GM23338 (cell line): ENCODE results near the gene KCNAB2.

Experiments
- CREB1 ChIP-seq: fragments of 250-450 bp; sonication (Bioruptor Pico); IDR thresholded peaks from 2 replicates; pipeline ENCODE4 v1.5.0; 2020; ENCODE audit warnings: low read depth, mild to moderate bottlenecking, moderate library complexity
- EZH2 ChIP-seq: fragments of 200-600 bp; sonication (generic); IDR thresholded peaks from one replicate; pipeline ENCODE4 v1.8.0; 2017; ENCODE audit warnings: antibody characterized with exemption, mild to moderate bottlenecking, low read depth; ENCODE audit not compliant: unreplicated experiment
- EZH2phosphoT487 ChIP-seq: fragments of 200-600 bp; sonication (generic); IDR thresholded peaks from one replicate; pipeline ENCODE4 v1.8.1; 2018; ENCODE audit warnings: antibody characterized with exemption; ENCODE audit not compliant: unreplicated experiment
- JUNB ChIP-seq: IDR thresholded peaks from one replicate; pipeline ENCODE4 v1.6.1; 2016; ENCODE audit warnings: antibody characterized with exemption; ENCODE audit not compliant: unreplicated experiment
- POLR2AphosphoS5 ChIP-seq: IDR thresholded peaks from 2 replicates; pipeline ENCODE4 v1.6.1; 2016; ENCODE audit warnings: antibody characterized with exemption, low read depth
- REST ChIP-seq: IDR thresholded peaks from one replicate; pipeline ENCODE4 v1.6.1; 2018; ENCODE audit warnings: antibody characterized with exemption; ENCODE audit not compliant: unreplicated experiment
- STAT1 ChIP-seq: IDR thresholded peaks from one replicate; pipeline ENCODE4 v1.6.1; 2016; ENCODE audit warnings: antibody characterized with exemption; ENCODE audit not compliant: unreplicated experiment
- TF ChIP-seq, protein P1 (sequence below), 2 experiments: fragments of 200-600 bp in 1 of 2; sonication (generic) in 1 of 2; conservative IDR thresholded peaks; 2 replicates each; pipeline versions ENCODE4 v1.5.1 to v1.6.1; 2016 to 2017; ENCODE audit warnings: antibody characterized with exemption in 2 of 2, low read depth in 2 of 2, mild to moderate bottlenecking in 2 of 2, moderate library complexity in 1 of 2
- TF ChIP-seq, protein P2 (sequence below): IDR thresholded peaks from 2 replicates; pipeline ENCODE4 v1.6.1; 2016; ENCODE audit warnings: antibody characterized with exemption

DNA sequence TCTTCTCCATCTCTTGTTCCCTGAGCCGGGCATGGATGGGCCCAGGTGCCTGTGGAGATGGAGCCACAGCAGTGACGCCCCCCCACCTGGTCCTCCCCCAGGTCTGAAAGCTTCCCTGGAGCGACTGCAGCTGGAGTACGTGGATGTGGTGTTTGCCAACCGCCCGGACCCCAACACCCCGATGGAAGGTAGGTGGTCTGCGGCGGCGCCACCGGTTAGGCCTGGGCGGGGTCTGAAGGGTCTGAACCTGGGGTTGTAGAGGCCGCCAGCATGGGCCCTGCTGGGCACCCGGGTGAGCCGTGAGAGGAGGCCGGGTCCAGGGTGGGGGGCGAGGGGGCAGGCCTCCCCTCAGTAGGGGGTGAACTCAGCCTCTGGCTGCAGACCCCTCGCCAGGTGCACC lies 44.6 kb downstream of the KCNAB2 start:
- TF ChIP-seq, protein P1, sequence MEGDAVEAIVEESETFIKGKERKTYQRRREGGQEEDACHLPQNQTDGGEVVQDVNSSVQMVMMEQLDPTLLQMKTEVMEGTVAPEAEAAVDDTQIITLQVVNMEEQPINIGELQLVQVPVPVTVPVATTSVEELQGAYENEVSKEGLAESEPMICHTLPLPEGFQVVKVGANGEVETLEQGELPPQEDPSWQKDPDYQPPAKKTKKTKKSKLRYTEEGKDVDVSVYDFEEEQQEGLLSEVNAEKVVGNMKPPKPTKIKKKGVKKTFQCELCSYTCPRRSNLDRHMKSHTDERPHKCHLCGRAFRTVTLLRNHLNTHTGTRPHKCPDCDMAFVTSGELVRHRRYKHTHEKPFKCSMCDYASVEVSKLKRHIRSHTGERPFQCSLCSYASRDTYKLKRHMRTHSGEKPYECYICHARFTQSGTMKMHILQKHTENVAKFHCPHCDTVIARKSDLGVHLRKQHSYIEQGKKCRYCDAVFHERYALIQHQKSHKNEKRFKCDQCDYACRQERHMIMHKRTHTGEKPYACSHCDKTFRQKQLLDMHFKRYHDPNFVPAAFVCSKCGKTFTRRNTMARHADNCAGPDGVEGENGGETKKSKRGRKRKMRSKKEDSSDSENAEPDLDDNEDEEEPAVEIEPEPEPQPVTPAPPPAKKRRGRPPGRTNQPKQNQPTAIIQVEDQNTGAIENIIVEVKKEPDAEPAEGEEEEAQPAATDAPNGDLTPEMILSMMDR (conservative IDR thresholded peaks at IDR 0.05; ENCODE audit: low read depth in 2 of 2) = no peak
- TF ChIP-seq POLR2AphosphoS5 (no peak), STAT1 (no peak), REST (no peak), CREB1 (no peak), EZH2 (no peak), EZH2phosphoT487 (no peak), JUNB (no peak)
- TF ChIP-seq, protein P2, sequence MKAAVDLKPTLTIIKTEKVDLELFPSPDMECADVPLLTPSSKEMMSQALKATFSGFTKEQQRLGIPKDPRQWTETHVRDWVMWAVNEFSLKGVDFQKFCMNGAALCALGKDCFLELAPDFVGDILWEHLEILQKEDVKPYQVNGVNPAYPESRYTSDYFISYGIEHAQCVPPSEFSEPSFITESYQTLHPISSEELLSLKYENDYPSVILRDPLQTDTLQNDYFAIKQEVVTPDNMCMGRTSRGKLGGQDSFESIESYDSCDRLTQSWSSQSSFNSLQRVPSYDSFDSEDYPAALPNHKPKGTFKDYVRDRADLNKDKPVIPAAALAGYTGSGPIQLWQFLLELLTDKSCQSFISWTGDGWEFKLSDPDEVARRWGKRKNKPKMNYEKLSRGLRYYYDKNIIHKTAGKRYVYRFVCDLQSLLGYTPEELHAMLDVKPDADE = no peak
